Measurements from ENCODE around the gene FPGS. TPM values are rescaled to one million over a fixed set of nuclear protein-coding genes. Genes with fewer than 3 reads are reported as not detected.

FPGS gene
- total RNA-seq, 3 donors from 2014 or later (not counting 1 experiment from before 2014, with no cell fraction given) = 99.1 to 108 (median 107) TPM

GRCh38 chr9:127796225-127796813, 6.4 kb upstream of the FPGS start:
- no peak for DNase-seq
- peak overlapping the region; percentile 81 for H3K4me3 Mint-ChIP-seq
- no peak overlapping the region for H3K4me3 ChIP-seq (ENCODE audit: low read length)
- no peaks in the 10 kb centered on the region for H3K9me3 Mint-ChIP-seq
- peak overlapping the region; percentile 17 for H3K27ac ChIP-seq (ENCODE audit: low read length)
- H3K36me3 ChIP-seq (ENCODE audit: control insufficient read depth, insufficient read depth, low read length) = peaks cover 8% of the 10 kb centered on the region
- H3K4me1 ChIP-seq (ENCODE audit: control insufficient read depth, insufficient read depth, low read length) = peaks cover 26% of the 10 kb centered on the region
- H3K4me1 Mint-ChIP-seq = peaks cover 20 to 25% of the 10 kb centered on the region in 2 donors
- H3K36me3 Mint-ChIP-seq = no peaks in the 10 kb centered on the region
- H3K9me3 ChIP-seq (ENCODE audit: control insufficient read depth, insufficient read depth, low read length) = no peaks in the 10 kb centered on the region
- H3K27me3 Mint-ChIP-seq (ENCODE audit: low read depth in 2 of 2) = no peaks in the 10 kb centered on the region
- H3K27me3 ChIP-seq (ENCODE audit: control insufficient read depth, insufficient read depth, low read length) = no peaks in the 10 kb centered on the region
- TF ChIP-seq, protein P1, sequence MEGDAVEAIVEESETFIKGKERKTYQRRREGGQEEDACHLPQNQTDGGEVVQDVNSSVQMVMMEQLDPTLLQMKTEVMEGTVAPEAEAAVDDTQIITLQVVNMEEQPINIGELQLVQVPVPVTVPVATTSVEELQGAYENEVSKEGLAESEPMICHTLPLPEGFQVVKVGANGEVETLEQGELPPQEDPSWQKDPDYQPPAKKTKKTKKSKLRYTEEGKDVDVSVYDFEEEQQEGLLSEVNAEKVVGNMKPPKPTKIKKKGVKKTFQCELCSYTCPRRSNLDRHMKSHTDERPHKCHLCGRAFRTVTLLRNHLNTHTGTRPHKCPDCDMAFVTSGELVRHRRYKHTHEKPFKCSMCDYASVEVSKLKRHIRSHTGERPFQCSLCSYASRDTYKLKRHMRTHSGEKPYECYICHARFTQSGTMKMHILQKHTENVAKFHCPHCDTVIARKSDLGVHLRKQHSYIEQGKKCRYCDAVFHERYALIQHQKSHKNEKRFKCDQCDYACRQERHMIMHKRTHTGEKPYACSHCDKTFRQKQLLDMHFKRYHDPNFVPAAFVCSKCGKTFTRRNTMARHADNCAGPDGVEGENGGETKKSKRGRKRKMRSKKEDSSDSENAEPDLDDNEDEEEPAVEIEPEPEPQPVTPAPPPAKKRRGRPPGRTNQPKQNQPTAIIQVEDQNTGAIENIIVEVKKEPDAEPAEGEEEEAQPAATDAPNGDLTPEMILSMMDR (IDR thresholded peaks at IDR 0.05) = no peak
- peak overlapping the region; percentile 82 to 86 for H3K27ac Mint-ChIP-seq
- WGBS (ENCODE audit: insufficient coverage) = 51% methylated on average over 8 of the region's 8 CpGs
- peak in 2 of 3 donors; percentile 29 to 32 for ATAC-seq
- intact Hi-C loops (cut with micrococcal nuclease) = no loop called here

DNA sequence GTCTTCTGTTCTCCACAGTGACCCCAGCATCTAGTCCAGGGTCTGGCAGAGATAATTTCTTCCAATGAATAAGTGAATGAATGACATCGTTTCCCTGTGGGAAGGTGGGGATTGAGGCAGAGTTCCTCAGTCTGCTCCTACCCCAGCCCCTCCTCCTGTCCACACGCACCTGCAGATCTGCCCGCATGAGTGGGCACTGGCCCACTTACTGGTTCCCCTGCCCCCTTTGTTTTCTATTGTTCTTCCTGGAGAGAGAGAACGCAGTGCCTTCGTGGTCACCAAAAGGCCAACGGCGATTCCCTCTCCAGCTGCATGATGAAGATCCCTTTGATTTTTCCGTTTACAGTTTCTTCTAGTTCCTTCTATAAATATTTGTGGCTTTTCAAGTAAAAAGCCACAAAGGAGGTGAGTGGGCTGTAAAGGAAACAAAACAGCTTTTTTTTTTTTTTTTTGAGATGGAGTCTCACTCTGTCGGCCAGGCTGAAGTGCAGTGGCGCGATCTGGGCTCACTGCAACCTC, 5.8 kb upstream of the FPGS start:
- no peaks in the 10 kb centered on the region for H3K27me3 Mint-ChIP-seq (ENCODE audit: low read depth in 2 of 2)
- Histone ChIP-seq H3K36me3 (ENCODE audit: control insufficient read depth, insufficient read depth, low read length) (peaks cover 5% of the 10 kb centered on the region), H3K27ac (ENCODE audit: low read length) (peak overlapping the region; percentile 17), H3K27me3 (ENCODE audit: control insufficient read depth, insufficient read depth, low read length) (no peaks in the 10 kb centered on the region), H3K4me1 (ENCODE audit: control insufficient read depth, insufficient read depth, low read length) (peaks cover 29% of the 10 kb centered on the region), H3K4me3 (ENCODE audit: low read length) (no peak overlapping the region), H3K9me3 (ENCODE audit: control insufficient read depth, insufficient read depth, low read length) (no peaks in the 10 kb centered on the region)
- WGBS (ENCODE audit: insufficient coverage) = 0% methylated on average over 10 of the region's 11 CpGs
- peak overlapping the region; percentile 81 for H3K4me3 Mint-ChIP-seq
- intact Hi-C loops (cut with micrococcal nuclease) = no loop called here
- TF ChIP-seq, protein P1 (IDR thresholded peaks at IDR 0.05) = no peak
- H3K36me3 Mint-ChIP-seq = no peaks in the 10 kb centered on the region
- peaks cover 22 to 27% of the 10 kb centered on the region in 2 donors for H3K4me1 Mint-ChIP-seq
- ATAC-seq = peak in 2 of 3 donors; percentile 54
- H3K27ac Mint-ChIP-seq = peak overlapping the region; percentile 82 to 86
- H3K9me3 Mint-ChIP-seq = no peaks in the 10 kb centered on the region
- DNase-seq = no peak

DNA sequence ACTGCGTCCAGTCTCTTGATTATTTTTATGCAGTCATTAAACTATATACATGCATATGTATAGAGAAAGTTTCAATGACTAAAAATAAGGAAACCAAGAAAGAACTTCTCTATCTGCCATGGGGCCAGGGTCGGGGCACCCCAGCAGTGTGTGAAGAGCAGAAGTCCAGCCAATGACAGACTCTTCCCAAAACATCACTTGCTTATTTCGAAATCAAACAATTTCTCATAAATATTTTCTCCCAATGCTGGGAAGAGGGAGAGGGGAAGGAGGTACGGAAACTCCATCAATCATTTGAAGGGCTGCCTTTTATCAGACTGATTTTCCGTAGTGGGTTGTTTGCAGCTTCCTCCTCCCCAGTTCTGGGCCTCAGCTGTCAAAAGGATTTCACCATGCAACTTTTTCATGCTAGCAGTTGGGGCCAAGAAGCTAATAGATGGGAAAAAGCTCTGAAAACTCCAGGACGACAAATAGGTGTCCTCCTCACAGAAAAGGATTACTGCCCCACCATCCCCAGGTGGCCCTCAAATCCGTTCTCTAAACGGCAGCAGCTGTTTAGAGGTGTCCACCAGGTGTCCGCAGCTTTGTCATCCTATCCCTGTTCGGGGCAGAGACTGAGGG, 617 bp upstream of the FPGS start:
- H3K27me3 Mint-ChIP-seq (ENCODE audit: low read depth in 2 of 2) = no peaks in the 10 kb centered on the region

More for the DNA sequence above, 617 bp upstream of the FPGS start:
- Mint-ChIP-seq H3K27ac (peak overlapping the region; percentile 84 to 94), H3K4me1 (peaks cover 24 to 37% of the 10 kb centered on the region in 2 donors), H3K36me3 (no peaks in the 10 kb centered on the region), H3K9me3 (no peaks in the 10 kb centered on the region), H3K4me3 (peak overlapping the region; percentile 91)
- peaks cover 36% of the 10 kb centered on the region for H3K4me1 ChIP-seq (ENCODE audit: control insufficient read depth, insufficient read depth, low read length)
- WGBS (ENCODE audit: insufficient coverage) = 1% methylated on average over 6 of the region's 10 CpGs
- H3K9me3 ChIP-seq (ENCODE audit: control insufficient read depth, insufficient read depth, low read length) = no peaks in the 10 kb centered on the region
- H3K27me3 ChIP-seq (ENCODE audit: control insufficient read depth, insufficient read depth, low read length) = no peaks in the 10 kb centered on the region
- H3K36me3 ChIP-seq (ENCODE audit: control insufficient read depth, insufficient read depth, low read length) = peaks cover 4% of the 10 kb centered on the region
- ATAC-seq (no peak), DNase-seq (no peak)
- intact Hi-C loops (cut with micrococcal nuclease) = loop anchor here (1.0 to 5.0 kb wide), 5 partner anchors 17 to 117 kb away; partner anchors contain the start of gene TOR2A
- H3K27ac ChIP-seq (ENCODE audit: low read length) = peak overlapping the region; percentile 78
- peak overlapping the region; percentile 51 for H3K4me3 ChIP-seq (ENCODE audit: low read length)
- TF ChIP-seq, protein P1 (IDR thresholded peaks at IDR 0.05) = no peak
